Fibroblast of peridontal ligament (primary cell): Measurements from ENCODE around the gene ZIC5.

ENCODE experiments used
- DNase-seq: peaks from one replicate; pipeline ENCODE4 v3.0.0-alpha.2; 2010; ENCODE audit errors: extremely low read depth

ZIC5 gene

DNA sequence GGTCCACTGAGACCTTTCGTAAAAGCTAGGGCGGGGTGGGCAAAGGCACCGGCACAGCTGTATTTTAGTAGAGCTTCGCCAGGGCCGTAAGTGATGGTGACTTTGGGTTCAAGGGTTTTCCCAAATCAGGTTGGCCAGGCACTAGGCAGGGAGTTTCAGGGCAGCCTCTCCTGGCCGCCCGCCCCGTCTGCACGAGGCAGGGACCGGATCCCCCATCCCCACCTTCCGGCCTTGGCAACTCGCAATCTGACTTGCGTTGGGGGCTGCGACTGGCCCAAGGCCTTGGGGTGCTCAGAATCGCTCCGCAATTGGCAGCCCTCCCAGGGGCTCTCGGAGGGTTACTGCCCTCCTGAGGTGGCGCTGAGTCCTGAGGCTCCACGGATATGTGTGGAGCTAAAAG, 4.1 kb upstream of the ZIC5 start:
- DNase-seq = no peak

DNA sequence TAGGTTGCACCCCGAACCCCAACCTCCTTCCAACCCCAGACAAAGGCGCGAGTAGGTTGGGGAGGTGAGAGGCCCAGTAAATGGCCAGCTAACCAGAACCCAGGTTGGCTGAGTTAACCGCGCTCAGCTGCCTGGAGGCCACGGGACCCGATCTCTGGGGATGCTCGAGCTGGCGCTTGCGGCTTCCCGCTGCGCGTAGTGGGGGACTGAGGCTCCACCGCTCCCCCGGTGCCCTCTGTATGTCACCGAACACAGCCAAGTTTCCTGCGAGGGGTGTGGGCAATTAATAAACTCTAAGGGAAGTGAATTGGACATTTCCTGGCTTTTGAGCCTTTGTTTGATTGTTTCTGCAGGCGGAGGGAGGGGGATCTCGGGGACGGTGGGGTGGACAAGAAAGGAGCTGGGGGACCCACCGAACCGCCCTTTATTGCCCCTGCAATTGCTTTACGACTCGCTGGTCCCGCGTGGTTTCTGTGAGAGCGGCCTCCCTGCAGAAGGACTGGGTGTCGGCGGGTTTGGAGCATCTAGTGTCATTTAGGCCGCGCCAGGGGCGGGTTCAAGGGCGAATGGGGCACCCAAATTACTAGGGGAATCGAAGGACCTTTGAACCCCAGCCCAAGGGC, 3.5 kb upstream of the ZIC5 start:
- no peak for DNase-seq

DNA sequence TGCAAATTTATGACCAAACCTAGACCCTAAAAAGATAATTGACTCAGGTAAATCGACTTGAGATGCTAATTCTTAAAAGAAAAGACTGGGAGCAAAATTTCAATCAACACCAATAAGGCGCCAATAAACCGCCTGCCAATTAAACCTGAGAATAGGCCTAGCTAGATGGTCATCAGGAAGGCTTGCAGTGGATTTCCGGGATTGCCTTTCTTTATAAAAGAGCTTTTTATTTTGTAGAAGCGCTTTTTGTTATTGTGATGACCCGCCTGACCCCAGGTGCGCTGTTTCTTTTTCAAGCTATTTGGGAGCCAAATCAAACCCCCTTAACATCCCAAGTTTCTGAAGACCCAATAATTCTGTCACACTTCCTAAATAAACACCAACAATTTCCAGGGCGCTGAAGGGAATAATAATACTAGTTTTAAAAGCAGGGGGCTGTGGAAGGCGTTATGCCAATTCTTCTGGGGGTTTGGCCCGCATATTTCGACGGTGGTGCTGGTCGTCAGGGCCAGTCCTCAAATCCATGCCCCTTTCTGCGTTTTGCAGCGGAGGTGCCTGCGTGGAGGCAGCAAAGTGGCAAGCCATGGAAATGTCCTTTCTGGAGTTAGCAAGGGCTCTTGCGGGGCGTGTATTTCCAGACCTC, 2.9 kb upstream of the ZIC5 start:
- DNase-seq = no peak

DNA sequence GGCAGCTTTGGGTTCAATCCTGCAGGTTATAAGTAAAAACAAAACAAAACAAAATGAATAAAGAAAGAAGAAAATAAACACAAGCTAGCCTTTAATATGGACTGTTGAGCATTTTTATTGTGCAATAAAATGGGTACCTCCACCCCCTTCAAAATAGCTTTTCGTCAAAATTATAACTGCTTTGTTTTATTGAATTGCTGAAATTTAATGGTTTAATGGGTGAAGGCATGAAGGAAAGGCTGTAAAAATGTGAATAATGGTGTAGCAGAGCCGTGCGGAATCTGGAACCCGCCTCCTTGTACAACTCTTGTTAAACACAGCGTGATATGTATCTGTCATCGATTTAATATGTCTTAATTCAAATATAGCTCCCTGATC, 2.2 kb upstream of the ZIC5 start:
- DNase-seq = no peak

DNA sequence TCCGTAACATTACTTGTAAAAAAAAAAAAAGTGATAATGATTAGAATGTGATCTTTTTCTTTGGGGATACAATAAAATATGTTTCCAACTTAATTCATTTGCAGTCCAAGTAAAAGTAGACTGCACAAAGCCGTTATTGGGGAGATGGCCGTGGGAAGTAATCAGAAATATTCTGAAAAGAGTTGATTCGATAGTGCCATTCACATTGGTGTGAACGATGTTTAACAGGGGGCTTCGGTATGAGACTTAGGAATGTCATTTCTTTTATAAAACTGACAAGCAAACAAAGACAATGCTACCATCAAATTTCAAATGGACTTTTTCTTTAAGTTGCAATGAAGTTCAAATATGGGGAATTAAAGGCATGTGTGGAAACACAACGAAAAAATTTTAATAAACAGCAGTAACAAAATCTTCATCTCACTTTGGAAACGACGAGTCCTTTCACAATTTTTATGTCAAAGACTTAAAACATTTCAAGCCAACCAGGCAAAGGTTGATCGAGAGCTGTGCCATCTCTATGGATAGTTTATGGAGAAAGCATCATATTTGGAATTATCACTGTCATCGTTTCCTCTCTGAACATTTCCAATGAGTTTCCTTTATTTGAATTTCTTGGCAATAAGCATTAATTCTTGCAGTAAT, 1.7 kb upstream of the ZIC5 start:
- DNase-seq = no peak

DNA sequence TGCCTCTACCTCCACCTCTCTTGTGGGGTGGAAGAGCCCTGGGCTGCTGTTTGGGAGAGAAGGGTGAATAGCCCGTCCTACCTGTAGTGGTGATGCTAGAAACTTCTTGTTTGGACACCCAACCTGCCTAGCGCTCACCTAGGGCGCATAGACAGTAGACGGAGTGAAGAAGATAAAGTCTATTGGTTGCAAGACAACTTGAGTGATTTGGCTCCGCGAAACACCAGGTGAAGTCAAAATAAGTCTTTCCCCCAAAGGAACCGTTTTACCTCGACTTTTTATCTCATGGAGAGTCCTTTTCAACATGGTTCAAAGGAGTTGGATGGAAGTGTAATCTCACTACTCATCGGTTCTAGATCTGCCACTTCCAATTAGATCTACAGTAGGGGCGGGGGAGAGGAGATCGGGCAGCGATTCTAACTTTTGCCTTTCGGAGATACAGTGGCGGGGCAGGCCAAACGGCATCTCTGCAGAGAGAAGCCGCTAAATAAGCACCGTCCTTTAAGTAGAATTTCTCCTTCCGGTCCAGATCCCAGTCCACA, 694 bp upstream of the ZIC5 start:
- no peak for DNase-seq

DNA sequence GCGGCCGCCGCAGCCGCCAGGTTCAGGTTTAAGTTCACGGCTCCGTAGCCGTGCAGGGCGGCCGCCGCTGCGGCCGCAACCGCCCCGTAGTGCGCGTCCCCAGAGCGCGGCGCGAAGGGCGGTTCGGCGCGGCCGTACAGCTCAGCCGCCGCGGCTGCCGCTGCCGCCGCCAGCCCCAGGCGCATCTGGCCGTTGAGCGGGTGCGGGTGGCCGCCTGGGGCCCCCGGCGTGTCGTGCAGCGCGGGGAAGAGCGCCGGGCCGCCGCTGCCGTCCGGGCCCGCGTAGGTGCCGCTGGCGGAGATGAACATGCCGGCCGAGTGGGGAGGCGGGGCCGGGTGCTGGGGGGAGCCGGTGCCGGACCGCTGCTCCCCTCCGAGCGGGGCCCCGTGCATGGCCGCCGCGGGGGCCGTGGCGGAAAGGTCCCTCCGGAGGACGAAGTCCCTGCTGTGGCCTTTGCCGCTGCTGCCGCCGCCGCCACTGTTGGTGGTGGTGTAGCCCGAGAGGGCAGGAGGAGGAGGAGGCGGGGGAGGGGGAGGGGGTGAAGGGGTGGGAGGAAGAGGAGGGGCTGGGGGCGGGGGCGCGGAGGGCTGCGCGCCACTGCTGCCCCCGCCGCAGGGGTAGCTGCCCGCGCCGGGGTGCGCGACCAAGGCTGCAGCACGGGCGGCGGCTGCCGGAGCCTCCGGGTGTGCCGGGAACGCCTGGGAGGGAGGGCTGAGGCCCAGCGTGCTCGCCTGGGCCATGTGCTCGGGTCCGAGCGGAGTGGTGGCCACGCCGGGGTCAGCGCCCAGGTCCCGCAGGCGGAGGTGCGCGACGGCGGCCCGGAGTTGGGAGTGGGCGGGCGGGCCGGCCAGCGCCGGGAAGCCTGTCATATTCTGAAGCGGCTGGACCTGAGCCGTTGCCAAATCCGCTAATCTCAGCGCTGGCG, 654 bp downstream of the ZIC5 start:
- DNase-seq = no peak

DNA sequence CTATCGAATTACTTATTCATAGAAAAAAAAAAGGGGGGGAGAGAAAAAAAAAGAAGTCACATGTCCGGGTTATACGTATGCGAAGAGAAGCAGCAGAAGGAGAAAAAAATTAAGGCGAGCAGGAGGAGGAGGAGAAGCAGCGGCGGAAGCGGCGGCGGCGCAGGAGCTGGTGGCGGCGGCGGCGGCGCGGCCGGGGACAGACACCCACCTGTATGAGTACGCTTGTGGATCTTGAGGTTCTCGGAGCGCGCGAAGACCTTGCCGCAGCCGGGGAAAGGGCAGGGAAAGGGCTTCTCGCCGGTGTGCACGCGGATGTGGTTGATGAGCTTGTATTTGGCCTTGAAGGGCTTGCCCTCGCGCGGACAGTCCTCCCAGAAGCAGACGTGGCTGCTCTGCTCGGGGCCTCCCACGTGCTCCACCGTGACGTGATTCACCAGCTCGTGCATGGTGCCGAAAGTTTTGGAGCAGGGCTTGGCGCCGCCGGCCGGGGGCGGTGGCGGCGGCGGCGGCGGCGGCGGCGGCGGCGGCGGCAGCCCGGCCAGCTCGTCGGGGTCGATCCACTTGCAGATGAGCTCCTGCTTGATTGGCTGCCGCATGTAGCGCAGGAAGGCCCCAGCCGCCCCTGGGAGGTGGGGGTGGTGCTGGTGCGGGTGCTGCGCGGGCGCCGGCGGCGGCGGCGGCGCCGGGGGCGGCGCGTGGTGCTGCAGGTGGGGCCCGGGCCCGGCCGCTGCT, 1.5 kb downstream of the ZIC5 start:
- DNase-seq = no peak

DNA sequence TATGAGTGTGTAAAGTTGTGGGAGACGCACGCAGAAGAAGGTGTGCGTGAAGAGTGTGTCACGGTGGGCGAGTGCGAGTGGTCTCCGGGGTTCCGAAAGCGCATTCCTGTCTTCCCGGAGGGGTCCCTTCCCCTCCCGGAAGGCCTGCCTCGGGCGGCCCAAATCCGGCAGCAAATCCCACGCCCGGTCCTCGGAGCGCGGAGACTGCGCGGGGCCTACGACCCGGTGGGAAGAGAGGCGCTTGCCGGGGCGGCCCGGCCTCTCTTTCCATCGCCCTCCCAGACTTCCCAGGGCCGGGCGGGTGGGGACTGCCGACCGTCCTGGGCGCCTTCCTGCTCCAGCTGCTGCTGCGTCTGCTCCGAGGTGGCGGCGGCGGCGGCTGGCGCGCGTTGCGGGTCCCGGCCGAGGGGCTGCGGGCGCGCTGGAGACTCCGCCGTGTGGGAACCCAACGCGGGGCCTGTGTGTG, 2.1 kb downstream of the ZIC5 start:
- no peak for DNase-seq

DNA sequence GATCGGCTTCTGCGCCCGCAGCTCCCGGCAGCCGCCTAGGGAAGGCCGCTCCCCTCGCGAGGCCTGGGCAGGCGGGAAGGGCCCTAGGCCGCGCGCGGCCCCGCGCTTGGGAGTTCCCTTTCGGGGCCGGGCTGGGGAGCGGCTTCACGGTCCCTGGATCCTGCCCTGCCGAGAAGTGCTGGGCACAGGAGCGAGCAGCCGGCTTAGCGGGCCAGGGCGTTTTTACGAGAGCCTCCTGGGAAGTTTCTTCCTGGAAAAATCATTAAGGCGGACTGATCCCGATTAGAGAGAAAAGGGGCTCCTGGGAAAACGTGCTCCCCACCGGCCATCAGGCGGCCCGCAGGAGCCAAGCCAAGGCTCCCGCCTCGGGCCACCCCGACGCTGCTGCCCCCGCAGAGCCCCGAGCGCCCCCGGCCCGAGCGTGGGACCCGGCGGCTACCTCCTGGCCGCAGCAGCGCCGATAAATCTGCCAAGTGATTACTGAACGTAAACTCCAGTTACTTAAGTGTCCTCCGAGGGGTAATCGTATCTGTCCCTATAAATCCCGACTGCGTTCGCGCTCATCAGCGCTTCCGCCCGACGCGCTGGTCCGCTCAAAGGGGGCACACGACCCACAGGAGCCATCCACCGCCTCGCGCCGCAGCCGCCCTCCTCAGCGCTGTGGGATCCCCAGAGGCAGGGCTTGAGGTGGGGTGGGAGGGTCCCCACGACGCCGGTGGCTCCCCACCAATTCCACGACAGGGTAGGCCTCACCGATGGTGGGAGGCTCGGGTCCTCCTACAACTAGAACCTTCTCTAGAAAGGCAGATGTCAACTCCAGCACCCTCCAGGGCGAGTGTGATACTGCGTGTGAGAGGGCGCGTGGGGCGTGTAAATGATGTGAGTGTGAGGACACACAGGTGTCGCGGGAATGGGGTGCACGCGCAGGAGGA, 2.8 kb downstream of the ZIC5 start:
- no peak for DNase-seq

DNA sequence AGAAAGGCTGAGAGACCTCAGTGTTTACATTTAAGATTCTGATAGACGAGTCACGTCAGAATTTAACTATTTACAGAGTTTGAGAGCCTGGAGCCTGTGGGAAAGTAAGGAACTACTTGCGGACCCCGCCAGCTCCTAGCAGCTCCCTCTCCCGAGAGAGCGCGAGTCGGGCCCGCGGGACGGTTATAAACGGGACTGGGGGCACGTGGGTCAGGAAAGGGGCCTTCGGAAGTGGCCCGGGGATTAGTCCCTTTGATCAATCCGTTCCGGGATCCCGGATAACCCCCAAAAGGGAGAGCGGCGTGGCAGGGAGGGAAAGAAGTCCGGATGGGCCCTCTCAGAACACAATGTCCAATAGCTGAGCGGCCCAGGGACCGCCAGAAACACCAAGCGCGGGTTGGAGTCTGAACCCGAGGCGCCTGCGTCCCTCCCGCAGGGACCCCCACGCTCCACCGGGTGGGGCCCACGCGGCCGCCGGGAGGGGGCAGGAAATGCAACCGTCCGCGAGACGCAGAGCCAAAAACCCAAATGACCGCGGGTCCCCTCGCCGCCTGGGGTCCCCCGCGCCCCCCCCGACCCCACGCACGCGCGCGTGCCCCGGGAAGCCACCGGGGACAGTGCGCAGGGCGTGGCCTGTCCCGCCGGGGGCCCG, 3.6 kb downstream of the ZIC5 start:
- DNase-seq = no peak

DNA sequence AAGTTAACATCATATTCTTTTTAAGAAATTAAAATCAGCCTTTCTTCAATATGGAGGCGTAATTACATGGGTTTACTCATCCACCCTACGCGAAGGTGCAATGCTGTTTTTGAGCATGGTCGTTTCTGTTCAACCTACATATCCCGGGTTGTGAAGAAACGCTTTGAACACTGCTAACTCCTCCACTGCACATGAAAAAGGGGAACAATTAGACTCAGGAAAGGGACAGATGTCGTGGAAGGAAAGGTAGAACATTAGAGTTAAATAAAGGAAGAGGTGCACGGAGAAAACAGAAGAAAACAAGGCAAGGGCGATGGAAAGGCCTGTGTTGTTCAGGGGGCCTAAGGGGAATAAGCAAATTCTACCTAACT, 4.1 kb downstream of the ZIC5 start:
- no peak for DNase-seq

DNA sequence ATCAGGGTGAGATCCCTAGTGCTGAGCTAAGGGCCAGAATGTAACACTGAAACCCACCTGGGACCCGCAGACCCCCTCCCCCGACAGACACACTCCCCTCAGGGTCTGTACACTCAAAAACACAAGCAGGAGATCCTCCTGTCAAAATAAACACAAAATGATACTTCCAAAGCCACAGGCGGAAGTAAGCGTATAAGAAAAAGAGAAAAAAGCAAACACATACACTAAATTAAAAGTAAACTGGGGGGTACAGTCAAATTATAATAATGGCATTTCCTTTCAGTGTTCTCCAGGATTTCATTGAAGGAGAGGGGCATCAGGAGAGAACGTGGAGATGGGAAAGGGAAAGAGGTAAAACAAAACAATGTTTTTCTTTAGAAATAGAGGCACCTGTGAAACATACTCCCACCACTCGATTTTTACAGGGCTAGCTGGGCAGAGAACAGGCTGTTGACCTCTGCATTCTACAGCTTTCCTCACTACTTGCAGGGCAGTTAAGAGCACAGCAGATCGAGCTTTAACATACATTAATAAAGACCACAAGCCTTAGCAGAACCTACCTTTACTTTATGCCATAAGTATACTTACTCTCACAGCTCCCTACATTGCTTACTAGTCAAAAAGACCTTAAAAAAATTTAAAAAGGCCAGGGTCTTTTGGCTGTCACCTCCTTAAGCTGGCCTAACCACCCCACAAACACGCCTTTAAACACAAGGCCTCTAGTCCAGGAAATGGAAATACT, 5.3 kb downstream of the ZIC5 start:
- DNase-seq = no peak

DNA sequence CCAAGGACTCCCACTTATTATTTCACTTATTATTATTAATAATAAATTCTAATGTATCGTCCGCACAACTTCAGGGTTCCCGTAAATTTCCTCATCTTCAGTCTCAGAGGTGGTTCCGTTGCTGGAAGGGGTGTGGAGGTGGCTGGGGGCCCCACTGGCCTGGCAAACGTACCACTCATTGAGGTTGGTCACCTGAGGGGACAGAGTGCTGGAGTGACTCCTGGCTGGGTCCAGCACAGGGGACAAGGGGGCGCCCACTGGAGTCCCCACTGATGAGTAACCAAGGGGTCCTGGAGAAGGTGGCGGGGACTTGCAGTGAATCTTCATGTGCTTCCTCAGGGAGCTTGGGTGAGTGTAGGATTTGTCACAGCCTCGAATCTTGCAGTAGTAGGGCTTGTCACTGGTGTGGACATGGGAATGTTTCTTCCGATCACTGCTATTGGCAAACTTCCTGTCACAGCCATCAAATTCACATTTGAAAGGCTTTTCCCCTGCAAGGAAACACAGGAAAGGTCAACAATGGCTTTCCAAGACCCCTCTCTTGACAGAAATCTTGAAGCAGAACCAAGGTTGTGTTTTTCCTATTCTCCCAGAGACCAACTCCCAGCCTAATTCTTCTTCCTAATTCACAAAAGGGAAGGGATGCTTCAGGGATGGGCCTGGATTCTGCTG, 6.1 kb downstream of the ZIC5 start:
- DNase-seq = no peak

DNA sequence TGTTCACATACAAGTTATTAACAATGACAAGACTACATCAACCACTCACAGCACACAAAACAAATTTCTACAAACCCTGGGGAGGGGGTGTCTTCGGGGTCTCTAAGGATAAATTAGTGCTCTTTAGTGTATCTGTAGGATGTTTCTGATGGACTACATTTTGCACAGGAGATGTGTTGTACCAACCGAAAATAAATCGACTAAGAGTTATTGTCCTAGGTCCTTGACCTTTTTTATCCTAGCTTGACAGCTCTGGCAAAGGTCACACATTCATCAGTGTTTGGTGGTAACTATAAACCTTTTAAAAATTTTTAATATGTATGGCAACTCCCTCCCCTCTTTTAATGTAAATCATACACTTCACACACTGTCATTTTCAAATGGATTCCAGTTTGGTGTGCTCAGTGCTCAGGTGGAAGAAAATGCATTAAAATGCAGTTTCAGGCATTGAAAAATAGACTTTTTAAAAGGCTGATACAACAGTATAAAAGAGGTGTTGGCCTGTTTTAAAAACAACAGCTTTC, 7.7 kb downstream of the ZIC5 start:
- DNase-seq = no peak

DNA sequence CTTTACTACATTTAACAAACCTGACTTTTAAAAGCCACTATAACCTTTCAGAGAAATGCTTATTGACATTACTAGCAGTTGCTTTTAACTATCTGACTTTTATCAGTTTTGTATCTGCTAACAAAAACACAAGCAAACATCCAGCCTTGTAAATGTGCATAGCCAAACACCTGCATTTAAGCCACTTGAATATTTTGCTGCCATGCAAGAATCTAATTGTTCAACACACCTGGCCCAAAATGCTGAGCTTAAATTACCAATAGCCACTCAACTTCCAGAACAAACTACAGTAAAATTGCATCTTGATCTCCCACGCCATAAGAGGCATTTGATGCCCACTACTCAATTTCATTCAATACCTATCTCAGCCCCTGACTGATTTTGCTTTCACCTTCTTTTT, 9.3 kb downstream of the ZIC5 start:
- DNase-seq = no peak

DNA sequence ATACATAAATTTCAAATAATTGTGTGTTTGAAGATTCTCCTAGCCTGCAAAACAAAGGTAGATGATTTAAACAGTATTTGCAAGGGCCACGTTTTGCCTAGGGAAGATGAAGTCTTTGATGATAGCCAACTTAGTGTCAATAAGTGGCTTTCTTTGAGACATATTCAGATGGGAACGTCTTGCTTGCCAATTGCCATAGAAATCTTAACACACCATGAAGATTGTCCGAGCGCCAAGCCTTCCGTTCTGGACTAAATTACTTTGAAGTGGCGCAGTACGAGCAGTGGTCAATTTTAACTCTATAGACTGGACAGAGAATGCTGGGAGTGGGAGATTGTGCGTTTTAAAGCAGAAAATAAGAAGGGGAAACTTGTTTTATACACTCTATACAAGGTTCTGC, 9.9 kb downstream of the ZIC5 start:
- DNase-seq = no peak

DNA sequence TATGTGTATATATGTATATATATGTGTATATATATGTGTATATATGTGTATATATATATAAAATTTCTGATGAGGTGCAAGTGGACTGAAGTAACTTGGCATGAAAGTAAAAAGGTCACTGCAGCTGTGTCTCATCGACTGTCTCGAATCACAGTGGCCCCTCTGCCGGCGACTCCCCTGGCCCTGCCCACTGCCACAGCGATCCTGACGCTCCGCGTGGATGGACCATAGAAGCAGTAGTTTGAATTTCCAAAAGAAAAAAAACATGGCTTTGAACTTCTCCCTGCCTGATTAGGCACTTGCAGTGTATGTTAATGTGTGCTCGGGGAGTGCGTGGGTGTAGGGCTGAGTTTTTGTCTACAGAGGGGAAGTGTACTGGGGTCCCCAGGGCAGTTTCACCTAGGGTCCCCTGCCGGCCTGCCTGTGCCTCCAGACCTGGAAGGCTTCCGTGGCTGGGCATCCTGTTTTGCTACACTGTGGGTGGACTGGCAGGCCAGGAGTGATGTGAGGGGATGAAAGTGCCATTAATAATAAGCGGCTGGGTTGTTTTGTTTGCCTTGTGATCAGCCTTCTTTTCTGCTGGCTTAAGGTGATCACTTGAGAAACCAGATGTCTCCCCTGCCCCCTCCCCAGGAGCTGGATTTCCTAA, 10.8 kb downstream of the ZIC5 start:
- no peak for DNase-seq
